KBM-7 (cell line): ENCODE measurements around the gene NKAIN4.
"Not testable (repeated sequence)": the region's sequence is repeated elsewhere in the genome, so short reads cannot be mapped to it uniquely, and the experiment has no call there.

Experiments used
- DNase-seq: peaks from one replicate; pipeline ENCODE4 v3.0.0-alpha.2; 2015
- in situ Hi-C: fragments of 300-500 bp; cut with MboI; formaldehyde crosslinking; loops from 2 replicates; pipeline ENCODE4 v1.14.3; 2020; ENCODE audit warnings: low sequenced_read_pairs, low pct_unique_long_range_greater_than_20kb, mixed read lengths

NKAIN4 gene

GRCh38 chr20:63261795-63262528, 7.7 kb upstream of the NKAIN4 start:
- in situ Hi-C loops = no loop called here
- no peak for DNase-seq

GRCh38 chr20:63261060-63261794, 7.0 kb upstream of the NKAIN4 start:
- in situ Hi-C loops = no loop called here
- DNase-seq = no peak

GRCh38 chr20:63260521-63260920, 6.3 kb upstream of the NKAIN4 start:
- no peak for DNase-seq
- in situ Hi-C loops = no loop called here

GRCh38 chr20:63259734-63260460, 5.6 kb upstream of the NKAIN4 start:
- DNase-seq = no peak

GRCh38 chr20:63258781-63259180, 4.5 kb upstream of the NKAIN4 start:
- in situ Hi-C loops = no loop called here
- no peak for DNase-seq

More at GRCh38 chr20:63259734-63260460, 5.6 kb upstream of the NKAIN4 start:
- in situ Hi-C loops = no loop called here

GRCh38 chr20:63257629-63258028, 3.4 kb upstream of the NKAIN4 start:
- no peak for DNase-seq
- in situ Hi-C loops = no loop called here

GRCh38 chr20:63256954-63257353, 2.7 kb upstream of the NKAIN4 start:
- in situ Hi-C loops = no loop called here
- DNase-seq = no peak

GRCh38 chr20:63255931-63256704, 1.9 kb upstream of the NKAIN4 start:
- in situ Hi-C loops = no loop called here
- peak; percentile 21 for DNase-seq

GRCh38 chr20:63254606-63255384, 532 bp upstream of the NKAIN4 start:
- in situ Hi-C loops = no loop called here
- DNase-seq = no peak

GRCh38 chr20:63253438-63254231, 628 bp downstream of the NKAIN4 start:
- in situ Hi-C loops = no loop called here
- no peak for DNase-seq

- in situ Hi-C loops = no loop called here
- DNase-seq = no peak
Measured at GRCh38 chr20:63253065-63253437, 1.2 kb downstream of the NKAIN4 start.

GRCh38 chr20:63252284-63252711, 2.0 kb downstream of the NKAIN4 start:
- in situ Hi-C loops = no loop called here

GRCh38 chr20:63251350-63251749, 2.9 kb downstream of the NKAIN4 start:
- peak; percentile 15 for DNase-seq
- in situ Hi-C loops = not testable (repeated sequence)

More at GRCh38 chr20:63252284-63252711, 2.0 kb downstream of the NKAIN4 start:
- no peak for DNase-seq

GRCh38 chr20:63249891-63250290, 4.4 kb downstream of the NKAIN4 start:
- DNase-seq = no peak
- in situ Hi-C loops = no loop called here

- in situ Hi-C loops = no loop called here
- DNase-seq = no peak
Measured at GRCh38 chr20:63248835-63249591, 5.2 kb downstream of the NKAIN4 start.

GRCh38 chr20:63247671-63248228, 6.5 kb downstream of the NKAIN4 start:
- in situ Hi-C loops = no loop called here
- no peak for DNase-seq
